Lower leg skin (tissue), 3 donors: ENCODE data around the gene RGP1.

Experiments used
- CTCF ChIP-seq, 3 donors: fragments of 450-650 bp; IDR thresholded peaks; one replicate each; pipeline ENCODE4 v1.5.1; 2016; ENCODE audit warnings: antibody characterized with exemption in 3 of 3, mild to moderate bottlenecking in 3 of 3, moderate library complexity in 2 of 3
- POLR2A ChIP-seq, 2 donors: fragments of 450-650 bp; IDR thresholded peaks; one replicate each; pipeline ENCODE4 v1.6.1; 2016 to 2017; ENCODE audit warnings: antibody characterized with exemption in 2 of 2, mild to moderate bottlenecking in 1 of 2, moderate library complexity in 1 of 2

GRCh38 chr9:35800530-35800929 is 51.4 kb downstream of the RGP1 start:
- TF ChIP-seq CTCF (IDR thresholded peaks at IDR 0.05) = no peak
- no peak for TF ChIP-seq POLR2A (IDR thresholded peaks at IDR 0.05)
